Measurements from ENCODE around the gene SGSM2. TPM values are rescaled to one million over a fixed set of nuclear protein-coding genes. Genes with fewer than 3 reads are reported as not detected.

SGSM2 gene
- total and polyA plus RNA-seq, 2 donors (not counting 1 experiment from before 2014, with no cell fraction given), result 139 to 181 TPM

DNA sequence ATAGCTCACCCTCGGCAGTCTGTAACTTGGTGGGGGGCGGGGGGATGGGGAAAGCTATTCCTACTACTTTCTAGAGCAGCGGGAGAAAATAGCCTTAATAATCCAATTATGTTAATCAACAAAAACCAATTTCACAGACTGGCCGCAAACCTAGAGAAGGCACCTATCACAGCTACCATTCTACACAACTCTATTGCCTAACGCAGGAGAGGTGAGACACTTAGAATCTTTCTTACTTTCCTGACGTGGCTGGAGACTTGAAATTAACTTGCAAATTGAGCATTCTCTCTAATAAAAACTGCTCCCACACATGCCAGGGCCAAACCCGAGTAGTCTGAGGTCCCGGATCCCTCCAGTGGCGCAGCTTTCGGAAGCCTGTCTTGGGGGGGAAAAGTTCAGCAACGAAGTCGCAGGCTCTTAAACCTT, 34.5 kb upstream of the SGSM2 start:
- intact Hi-C loops (cut with micrococcal nuclease), result loop anchor here (1.0 to 5.0 kb wide), 3 partner anchors 34 to 210 kb away; partner anchors contain the start of genes METTL16 and TSR1
- Histone ChIP-seq H3K79me2 (ENCODE audit: control insufficient read depth, insufficient read depth, low read length) (peaks cover 54% of the 10 kb centered on the region), H3K27ac (ENCODE audit: low read length in 2 of 2) (peak overlapping the region in 1 of 2 donors; percentile 85), H3K4me3 (ENCODE audit: control extremely low read depth in 1 of 5, extremely low read depth in 1 of 5, insufficient read depth in 1 of 5, low read depth in 2 of 5, low read length in 4 of 5) (peak overlapping the region; percentile 78 to 98 (median 95)), H4K20me1 (ENCODE audit: control insufficient read depth, insufficient read depth, low read length, poor library complexity, severe bottlenecking) (no peaks in the 10 kb centered on the region), H3K9ac (ENCODE audit: low read length) (peak overlapping the region; percentile 89), H3K27me3 (replicated peaks in 1 of 4; ENCODE audit: control extremely low read depth in 1 of 4, control insufficient read depth in 3 of 4, insufficient read depth in 4 of 4, low read length in 3 of 4) (no peaks in the 10 kb centered on the region), H3K4me1 (ENCODE audit: control insufficient read depth in 2 of 2, insufficient read depth in 2 of 2, low read length in 2 of 2) (peaks cover 6 to 19% of the 10 kb centered on the region in 2 donors), H2AFZ (ENCODE audit: insufficient read depth, low read depth, low read length, poor library complexity, severe bottlenecking) (peak overlapping the region; percentile 85), H3K4me2 (replicated peaks; ENCODE audit: low read depth, low read length, poor library complexity, severe bottlenecking) (peak overlapping the region; percentile 92), H3K36me3 (replicated peaks in 1 of 2; ENCODE audit: control extremely low read depth in 1 of 2, control insufficient read depth in 1 of 2, extremely low read depth in 1 of 2, insufficient read depth in 2 of 2, low read length in 1 of 2) (peaks cover 0 to 21% of the 10 kb centered on the region in 2 experiments), H3K9me3 (ENCODE audit: control extremely low read depth in 1 of 3, control insufficient read depth in 2 of 3, insufficient read depth in 1 of 3, low read length in 2 of 3) (no peaks in the 10 kb centered on the region)
- peak overlapping the region; percentile 91 for H3K4me3 Mint-ChIP-seq
- no peaks in the 10 kb centered on the region for H3K27me3 Mint-ChIP-seq
- H3K4me1 Mint-ChIP-seq, result peaks cover 11% of the 10 kb centered on the region
- POLR2A ChIA-PET, result no interaction called here
- peak overlapping the region; percentile 85 for H3K27ac Mint-ChIP-seq
- TF ChIP-seq, protein P1, sequence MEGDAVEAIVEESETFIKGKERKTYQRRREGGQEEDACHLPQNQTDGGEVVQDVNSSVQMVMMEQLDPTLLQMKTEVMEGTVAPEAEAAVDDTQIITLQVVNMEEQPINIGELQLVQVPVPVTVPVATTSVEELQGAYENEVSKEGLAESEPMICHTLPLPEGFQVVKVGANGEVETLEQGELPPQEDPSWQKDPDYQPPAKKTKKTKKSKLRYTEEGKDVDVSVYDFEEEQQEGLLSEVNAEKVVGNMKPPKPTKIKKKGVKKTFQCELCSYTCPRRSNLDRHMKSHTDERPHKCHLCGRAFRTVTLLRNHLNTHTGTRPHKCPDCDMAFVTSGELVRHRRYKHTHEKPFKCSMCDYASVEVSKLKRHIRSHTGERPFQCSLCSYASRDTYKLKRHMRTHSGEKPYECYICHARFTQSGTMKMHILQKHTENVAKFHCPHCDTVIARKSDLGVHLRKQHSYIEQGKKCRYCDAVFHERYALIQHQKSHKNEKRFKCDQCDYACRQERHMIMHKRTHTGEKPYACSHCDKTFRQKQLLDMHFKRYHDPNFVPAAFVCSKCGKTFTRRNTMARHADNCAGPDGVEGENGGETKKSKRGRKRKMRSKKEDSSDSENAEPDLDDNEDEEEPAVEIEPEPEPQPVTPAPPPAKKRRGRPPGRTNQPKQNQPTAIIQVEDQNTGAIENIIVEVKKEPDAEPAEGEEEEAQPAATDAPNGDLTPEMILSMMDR (IDR thresholded peaks at IDR 0.05), result no peak
- no peak for TF ChIP-seq EZH2 (IDR thresholded peaks at IDR 0.05; ENCODE audit: borderline replicate concordance, insufficient read depth, low read depth, low read length, poor library complexity, severe bottlenecking)
- H3K9me3 Mint-ChIP-seq (ENCODE audit: insufficient read depth), result no peaks in the 10 kb centered on the region
- DNase-seq (no peak), ATAC-seq (ENCODE audit: low read depth) (no peak)
- CTCF ChIA-PET, result interaction anchor here (1.1 to 2.8 kb wide), 6 partner anchors 10 to 250 kb away, joined by 3 to 8 read pairs (median 6); partner anchors contain the start of gene HIC1
- WGBS (ENCODE audit: insufficient coverage), result 1% methylated on average over 9 of the region's 12 CpGs
